ENCODE data around the gene TAF7L. TPM values are rescaled to one million over a fixed set of nuclear protein-coding genes. Genes with fewer than 3 reads are reported as not detected.
"Not testable (repeated sequence)": the region's sequence is repeated elsewhere in the genome, so short reads cannot be mapped to it uniquely, and the experiment has no call there.

TAF7L gene
- not detected for total RNA-seq
- 0.30 TPM for polyA plus RNA-seq (ENCODE audit: insufficient read depth, low read depth, low replicate concordance)
- long read RNA-seq, donor 1: 0 reads
- long read RNA-seq, donor 2: 0 reads
- long read RNA-seq, donor 3: 0 reads
- long read RNA-seq, donor 4: 0 reads
- long read RNA-seq, donor 5: 0 reads
- long read RNA-seq, donor 6: 0 reads
- long read RNA-seq, donor 7: 0 reads
- long read RNA-seq, donor 8: 0 reads
- long read RNA-seq, donor 9: 0 reads
- long read RNA-seq, donor 10: 0 reads

GRCh38 chrX:101290957-101291603 is at the start of gene TAF7L:
Gene TAF7L (minus strand): TSS chrX:101291334. CDS start chrX:101287543, 3,791 bp downstream.
- no peak within 1 kb of the TSS for H3K27ac ChIP-seq (ENCODE audit: low read depth in 2 of 2, low read length in 2 of 2)
- no peak for TF ChIP-seq CTCF (IDR thresholded peaks at IDR 0.05; ENCODE audit: borderline replicate concordance, extremely low read depth, insufficient read depth)
- DNase-seq: peak in 4 of 5 donors; percentile 17 to 47 (median 34)
- no peak for FAIRE-seq
- no peaks in the 10 kb centered on the region for H3K36me3 ChIP-seq (ENCODE audit: control insufficient read depth in 2 of 3, insufficient read depth in 3 of 3, low read length in 3 of 3)
- no peaks in the 10 kb centered on the region for H3K27me3 ChIP-seq (ENCODE audit: control insufficient read depth, insufficient read depth, low read length)
- H3K9ac ChIP-seq (ENCODE audit: low read length in 3 of 3): no peak within 1 kb of the TSS
- H3K9me3 ChIP-seq (ENCODE audit: control insufficient read depth in 2 of 3, insufficient read depth in 1 of 3, low read length in 3 of 3): no peaks in the 10 kb centered on the region
- H3K4me3 ChIP-seq (ENCODE audit: low read length in 3 of 3): no peak within 1 kb of the TSS
- no peaks in the 10 kb centered on the region for H3K4me1 ChIP-seq (ENCODE audit: control insufficient read depth in 2 of 3, insufficient read depth in 2 of 3, low read depth in 1 of 3, low read length in 3 of 3)
- intact Hi-C loops (cut with DNase I): no loop called here

GRCh38 chrX:101337776-101338271 is 46.7 kb upstream of the TAF7L start:
- Histone ChIP-seq H3K9ac (ENCODE audit: low read length in 3 of 3) (no peak overlapping the region), H3K4me3 (ENCODE audit: low read length in 3 of 3) (no peak overlapping the region), H3K9me3 (ENCODE audit: control insufficient read depth in 2 of 3, insufficient read depth in 1 of 3, low read length in 3 of 3) (no peaks in the 10 kb centered on the region), H3K36me3 (ENCODE audit: control insufficient read depth in 2 of 3, insufficient read depth in 3 of 3, low read length in 3 of 3) (no peaks in the 10 kb centered on the region), H3K27ac (ENCODE audit: low read depth in 2 of 2, low read length in 2 of 2) (no peak overlapping the region), H3K27me3 (ENCODE audit: control insufficient read depth, insufficient read depth, low read length) (no peaks in the 10 kb centered on the region), H3K4me1 (ENCODE audit: control insufficient read depth in 2 of 3, insufficient read depth in 2 of 3, low read depth in 1 of 3, low read length in 3 of 3) (no peaks in the 10 kb centered on the region)
- no peak for FAIRE-seq
- intact Hi-C loops (cut with DNase I): no loop called here
- DNase-seq: no peak
- TF ChIP-seq CTCF (IDR thresholded peaks at IDR 0.05; ENCODE audit: borderline replicate concordance, extremely low read depth, insufficient read depth): no peak

GRCh38 chrX:101334310-101334709 is 43.2 kb upstream of the TAF7L start:
- intact Hi-C loops (cut with DNase I); H3K36me3 ChIP-seq (ENCODE audit: control insufficient read depth in 2 of 3, insufficient read depth in 3 of 3, low read length in 3 of 3); H3K4me3 ChIP-seq (ENCODE audit: low read length in 3 of 3); H3K9me3 ChIP-seq (ENCODE audit: control insufficient read depth in 2 of 3, insufficient read depth in 1 of 3, low read length in 3 of 3); H3K27me3 ChIP-seq (ENCODE audit: control insufficient read depth, insufficient read depth, low read length); H3K27ac ChIP-seq (ENCODE audit: low read depth in 2 of 2, low read length in 2 of 2); H3K9ac ChIP-seq (ENCODE audit: low read length in 3 of 3); DNase-seq; FAIRE-seq; H3K4me1 ChIP-seq (ENCODE audit: control insufficient read depth in 2 of 3, insufficient read depth in 2 of 3, low read depth in 1 of 3, low read length in 3 of 3): not testable (repeated sequence)

- DNase-seq; H3K4me1 ChIP-seq (ENCODE audit: control insufficient read depth in 2 of 3, insufficient read depth in 2 of 3, low read depth in 1 of 3, low read length in 3 of 3); H3K9me3 ChIP-seq (ENCODE audit: control insufficient read depth in 2 of 3, insufficient read depth in 1 of 3, low read length in 3 of 3); FAIRE-seq; H3K9ac ChIP-seq (ENCODE audit: low read length in 3 of 3); H3K27me3 ChIP-seq (ENCODE audit: control insufficient read depth, insufficient read depth, low read length); H3K36me3 ChIP-seq (ENCODE audit: control insufficient read depth in 2 of 3, insufficient read depth in 3 of 3, low read length in 3 of 3); intact Hi-C loops (cut with DNase I); H3K4me3 ChIP-seq (ENCODE audit: low read length in 3 of 3); H3K27ac ChIP-seq (ENCODE audit: low read depth in 2 of 2, low read length in 2 of 2): not testable (repeated sequence)
Measured at GRCh38 chrX:101326600-101326999, 35.5 kb upstream of the TAF7L start.

All from kidney (tissue), 22 donors.